Transverse colon (tissue), 4 donors: ENCODE results near the gene MRPS5.

ENCODE experiments used
- POLR2A ChIP-seq: fragments of 450-650 bp; IDR thresholded peaks from one replicate; pipeline ENCODE4 v1.6.1; 2016; ENCODE audit warnings: antibody characterized with exemption, mild to moderate bottlenecking, moderate library complexity
- POLR2AphosphoS5 ChIP-seq, 3 donors: sonication (generic); formaldehyde crosslinking; IDR thresholded peaks; one replicate each; pipeline ENCODE4 v1.6.1; 2016; ENCODE audit warnings: antibody characterized with exemption in 3 of 3
- TF ChIP-seq, protein P1 (sequence below), 5 experiments: fragments of 200-600 bp in 3 of 5; fragments of 450-650 bp in 2 of 5; sonication (generic) in 3 of 5; IDR thresholded peaks; 1 replicate in 2 of 5; 2 replicates in 3 of 5; pipeline ENCODE4 v1.5.1; 2016 to 2017; ENCODE audit warnings: antibody characterized with exemption in 5 of 5, inconsistent platforms in 3 of 5, mild to moderate bottlenecking in 2 of 5, moderate library complexity in 1 of 5

DNA sequence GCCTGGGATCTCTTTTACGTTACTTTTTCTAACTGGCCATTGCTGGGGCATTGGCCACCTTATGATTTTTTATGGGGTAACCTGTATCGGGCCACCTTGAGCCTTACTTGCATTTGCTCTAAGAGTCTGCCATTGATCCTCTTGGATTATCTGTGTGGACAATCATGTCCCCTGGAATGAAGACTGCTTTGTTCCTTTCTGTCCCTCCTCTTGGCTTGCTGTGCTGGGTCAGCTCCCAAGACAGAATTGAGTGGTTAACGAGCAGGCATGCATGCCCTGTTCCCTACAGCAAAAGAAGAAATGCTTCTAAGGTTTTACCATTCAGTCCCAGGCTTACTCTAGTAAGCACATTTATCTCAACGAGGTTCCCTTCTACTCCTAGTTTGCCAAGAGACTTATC lies 49.8 kb downstream of the MRPS5 start:
- TF ChIP-seq, protein P1, sequence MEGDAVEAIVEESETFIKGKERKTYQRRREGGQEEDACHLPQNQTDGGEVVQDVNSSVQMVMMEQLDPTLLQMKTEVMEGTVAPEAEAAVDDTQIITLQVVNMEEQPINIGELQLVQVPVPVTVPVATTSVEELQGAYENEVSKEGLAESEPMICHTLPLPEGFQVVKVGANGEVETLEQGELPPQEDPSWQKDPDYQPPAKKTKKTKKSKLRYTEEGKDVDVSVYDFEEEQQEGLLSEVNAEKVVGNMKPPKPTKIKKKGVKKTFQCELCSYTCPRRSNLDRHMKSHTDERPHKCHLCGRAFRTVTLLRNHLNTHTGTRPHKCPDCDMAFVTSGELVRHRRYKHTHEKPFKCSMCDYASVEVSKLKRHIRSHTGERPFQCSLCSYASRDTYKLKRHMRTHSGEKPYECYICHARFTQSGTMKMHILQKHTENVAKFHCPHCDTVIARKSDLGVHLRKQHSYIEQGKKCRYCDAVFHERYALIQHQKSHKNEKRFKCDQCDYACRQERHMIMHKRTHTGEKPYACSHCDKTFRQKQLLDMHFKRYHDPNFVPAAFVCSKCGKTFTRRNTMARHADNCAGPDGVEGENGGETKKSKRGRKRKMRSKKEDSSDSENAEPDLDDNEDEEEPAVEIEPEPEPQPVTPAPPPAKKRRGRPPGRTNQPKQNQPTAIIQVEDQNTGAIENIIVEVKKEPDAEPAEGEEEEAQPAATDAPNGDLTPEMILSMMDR (IDR thresholded peaks at IDR 0.05), result no peak
- TF ChIP-seq POLR2A (no peak), POLR2AphosphoS5 (IDR thresholded peaks at IDR 0.05) (no peak)
